ENCODE measurements around the gene TSGA10IP.

TSGA10IP gene

DNA sequence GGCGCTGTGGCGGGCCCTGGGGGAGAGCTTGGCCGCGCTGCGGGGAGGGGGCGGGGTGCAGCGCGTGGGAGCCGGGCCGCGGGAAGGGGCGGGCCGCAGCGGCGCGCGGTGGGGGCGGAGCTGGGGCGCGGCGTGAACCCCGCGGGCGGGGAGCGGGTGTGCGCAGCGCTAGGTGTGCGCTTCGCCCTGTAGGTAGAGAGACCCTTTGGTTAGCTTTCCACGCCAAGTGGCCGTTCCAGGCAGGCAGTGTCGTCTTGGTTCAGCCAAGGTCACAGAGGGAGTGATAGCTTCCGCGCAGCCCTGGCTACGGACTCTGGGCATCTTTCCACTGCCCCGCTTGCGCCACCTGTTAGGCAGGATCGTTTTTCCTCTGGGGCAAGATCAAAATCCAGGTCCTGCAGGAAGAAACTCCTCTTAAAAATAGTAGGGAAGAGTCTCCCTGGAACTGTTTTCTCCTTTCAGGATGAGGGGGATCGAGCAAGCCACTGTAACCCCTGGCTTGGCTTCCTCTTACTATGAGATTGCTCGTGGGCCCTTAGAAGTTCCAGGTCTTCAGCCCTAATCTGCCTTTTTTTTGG is 57.5 kb downstream of the TSGA10IP start:
- H3K79me1 ChIP-seq (replicated peaks; ENCODE audit: low read length, poor library complexity, severe bottlenecking): peaks cover 26% of the 10 kb centered on the region
- peak; percentile 50 for DNase-seq
- H4K8ac ChIP-seq (ENCODE audit: low read length): peak overlapping the region; percentile 95
- H2BK120ac ChIP-seq (ENCODE audit: low read depth, low read length): peak overlapping the region; percentile 25
- no peak overlapping the region for H2AK5ac ChIP-seq (ENCODE audit: low read length, severe bottlenecking)
- peak overlapping the region; percentile 30 to 89 for H3K4ac ChIP-seq (ENCODE audit: low read depth in 1 of 2, low read length in 2 of 2)
- H3K4me2 ChIP-seq (ENCODE audit: low read length, poor library complexity, severe bottlenecking): peak overlapping the region; percentile 72
- H4K91ac ChIP-seq (ENCODE audit: low read length): peak overlapping the region; percentile 81
- peak overlapping the region; percentile 85 for H2BK15ac ChIP-seq (ENCODE audit: low read depth, poor library complexity, severe bottlenecking)
- peak overlapping the region in 1 of 2 experiments; percentile 55 for H2BK12ac ChIP-seq (ENCODE audit: low read length in 2 of 2)
- no peaks in the 10 kb centered on the region for H3K27me3 ChIP-seq (ENCODE audit: control insufficient read depth in 1 of 2, insufficient read depth in 1 of 2, low read length in 2 of 2)
- H3K23ac ChIP-seq (ENCODE audit: low read length in 2 of 2): no peak overlapping the region
- peak overlapping the region in 1 of 2 experiments; percentile 94 for H3K14ac ChIP-seq (ENCODE audit: low read length in 2 of 2)
- H3K36me3 ChIP-seq (ENCODE audit: control insufficient read depth in 1 of 2, insufficient read depth in 2 of 2, low read depth in 1 of 2, low read length in 2 of 2): peaks cover 49 to 50% of the 10 kb centered on the region in 2 experiments
- H3K27ac ChIP-seq (ENCODE audit: low read length, poor library complexity, severe bottlenecking): peak overlapping the region; percentile 83
- H3K4me1 ChIP-seq (ENCODE audit: control insufficient read depth, insufficient read depth, low read depth, low read length): peaks cover 10% of the 10 kb centered on the region
- peak overlapping the region; percentile 96 for H3K9ac ChIP-seq (ENCODE audit: low read length)
- no peaks in the 10 kb centered on the region for H3K9me3 ChIP-seq (ENCODE audit: control insufficient read depth, low read length)
- peak overlapping the region; percentile 81 for H2AFZ ChIP-seq (ENCODE audit: low read depth, low read length)
- peak overlapping the region; percentile 89 to 93 for H3K4me3 ChIP-seq (ENCODE audit: insufficient read depth in 1 of 2, low read depth in 1 of 2, low read length in 2 of 2)
- H3K18ac ChIP-seq (ENCODE audit: low read depth in 1 of 2, low read length in 2 of 2): peak overlapping the region; percentile 80 to 93
- H2BK5ac ChIP-seq (ENCODE audit: low read depth, low read length, poor library complexity, severe bottlenecking): no peak overlapping the region
- WGBS: 3% methylated on average over 22 of the region's 40 CpGs

DNA sequence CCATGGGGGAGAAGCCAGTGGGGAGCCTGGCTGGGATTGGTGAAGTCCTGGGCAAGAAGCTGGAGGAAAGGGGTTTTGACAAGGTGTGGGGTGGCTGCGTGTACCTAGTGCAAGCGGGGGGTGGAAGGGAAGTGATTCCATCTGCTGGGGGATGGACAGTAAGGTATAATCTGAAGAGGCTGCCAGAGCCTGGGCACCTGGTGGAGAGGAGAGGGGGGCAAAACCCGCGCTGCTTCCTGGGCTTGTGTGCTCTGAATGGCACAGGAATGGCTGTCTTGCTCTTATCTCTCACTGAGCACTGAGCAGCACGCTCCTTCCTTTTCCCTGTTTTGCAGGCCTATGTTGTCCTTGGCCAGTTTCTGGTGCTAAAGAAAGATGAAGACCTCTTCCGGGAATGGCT is 58.0 kb downstream of the TSGA10IP start:
- H3K79me1 ChIP-seq (replicated peaks; ENCODE audit: low read length, poor library complexity, severe bottlenecking): peaks cover 21% of the 10 kb centered on the region
- peak overlapping the region; percentile 96 for H3K9ac ChIP-seq (ENCODE audit: low read length)
- no peaks in the 10 kb centered on the region for H3K27me3 ChIP-seq (ENCODE audit: control insufficient read depth in 1 of 2, insufficient read depth in 1 of 2, low read length in 2 of 2)
- H3K14ac ChIP-seq (ENCODE audit: low read length in 2 of 2): no peak overlapping the region
- no peak overlapping the region for H2AFZ ChIP-seq (ENCODE audit: low read depth, low read length)
- no peak overlapping the region for H4K8ac ChIP-seq (ENCODE audit: low read length)
- H3K27ac ChIP-seq (ENCODE audit: low read length, poor library complexity, severe bottlenecking): no peak overlapping the region
- no peak overlapping the region for H2AK5ac ChIP-seq (ENCODE audit: low read length, severe bottlenecking)
- H3K4me3 ChIP-seq (ENCODE audit: insufficient read depth in 1 of 2, low read depth in 1 of 2, low read length in 2 of 2): peak overlapping the region in 1 of 2 experiments; percentile 89
- no peak overlapping the region for H4K91ac ChIP-seq (ENCODE audit: low read length)
- no peaks in the 10 kb centered on the region for H3K9me3 ChIP-seq (ENCODE audit: control insufficient read depth, low read length)
- no peak overlapping the region for H2BK120ac ChIP-seq (ENCODE audit: low read depth, low read length)
- H3K23ac ChIP-seq (ENCODE audit: low read length in 2 of 2): no peak overlapping the region
- H3K18ac ChIP-seq (ENCODE audit: low read depth in 1 of 2, low read length in 2 of 2): no peak overlapping the region
- no peak for DNase-seq
- peak overlapping the region; percentile 72 for H3K4me2 ChIP-seq (ENCODE audit: low read length, poor library complexity, severe bottlenecking)
- H3K4me1 ChIP-seq (ENCODE audit: control insufficient read depth, insufficient read depth, low read depth, low read length): peaks cover 10% of the 10 kb centered on the region
- no peak overlapping the region for H2BK12ac ChIP-seq (ENCODE audit: low read length in 2 of 2)
- no peak overlapping the region for H2BK5ac ChIP-seq (ENCODE audit: low read depth, low read length, poor library complexity, severe bottlenecking)
- no peak overlapping the region for H3K4ac ChIP-seq (ENCODE audit: low read depth in 1 of 2, low read length in 2 of 2)
- H2BK15ac ChIP-seq (ENCODE audit: low read depth, poor library complexity, severe bottlenecking): peak overlapping the region; percentile 20
- H3K36me3 ChIP-seq (ENCODE audit: control insufficient read depth in 1 of 2, insufficient read depth in 2 of 2, low read depth in 1 of 2, low read length in 2 of 2): peaks cover 43 to 45% of the 10 kb centered on the region in 2 experiments
- 91% methylated on average over 6 of the region's 6 CpGs for WGBS

DNA sequence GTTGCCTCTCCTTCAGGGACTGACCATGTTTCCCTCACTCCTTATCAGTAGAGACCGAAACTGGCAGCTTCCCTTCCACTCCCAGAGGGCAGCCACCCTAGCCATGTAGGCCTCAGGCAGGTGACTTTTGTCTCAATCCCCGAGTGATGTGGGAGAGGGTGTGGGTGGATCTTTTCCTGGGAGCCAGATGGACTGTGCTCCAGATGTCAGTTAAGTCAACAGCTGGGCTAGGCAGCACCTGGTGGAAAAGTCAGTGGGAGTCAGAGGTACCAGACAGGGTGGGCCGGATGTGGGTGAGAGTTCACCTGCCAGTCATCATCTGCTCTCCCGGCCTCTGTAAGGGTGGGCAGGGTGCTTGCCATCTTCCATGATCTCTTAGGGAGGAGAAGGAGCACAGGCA is 58.9 kb downstream of the TSGA10IP start:
- H3K23ac ChIP-seq (ENCODE audit: low read length in 2 of 2): no peak overlapping the region
- H2BK5ac ChIP-seq (ENCODE audit: low read depth, low read length, poor library complexity, severe bottlenecking): no peak overlapping the region
- no peaks in the 10 kb centered on the region for H3K9me3 ChIP-seq (ENCODE audit: control insufficient read depth, low read length)
- H3K27ac ChIP-seq (ENCODE audit: low read length, poor library complexity, severe bottlenecking): no peak overlapping the region
- 97% methylated on average over 4 of the region's 4 CpGs for WGBS
- H2BK120ac ChIP-seq (ENCODE audit: low read depth, low read length): no peak overlapping the region
- H2AFZ ChIP-seq (ENCODE audit: low read depth, low read length): no peak overlapping the region
- no peak for DNase-seq
- H2BK15ac ChIP-seq (ENCODE audit: low read depth, poor library complexity, severe bottlenecking): no peak overlapping the region
- no peak overlapping the region for H3K18ac ChIP-seq (ENCODE audit: low read depth in 1 of 2, low read length in 2 of 2)
- no peak overlapping the region for H2AK5ac ChIP-seq (ENCODE audit: low read length, severe bottlenecking)
- H4K8ac ChIP-seq (ENCODE audit: low read length): no peak overlapping the region
- no peak overlapping the region for H3K9ac ChIP-seq (ENCODE audit: low read length)
- peaks cover 16% of the 10 kb centered on the region for H3K79me1 ChIP-seq (replicated peaks; ENCODE audit: low read length, poor library complexity, severe bottlenecking)
- H3K14ac ChIP-seq (ENCODE audit: low read length in 2 of 2): no peak overlapping the region
- no peaks in the 10 kb centered on the region for H3K27me3 ChIP-seq (ENCODE audit: control insufficient read depth in 1 of 2, insufficient read depth in 1 of 2, low read length in 2 of 2)
- H3K36me3 ChIP-seq (ENCODE audit: control insufficient read depth in 1 of 2, insufficient read depth in 2 of 2, low read depth in 1 of 2, low read length in 2 of 2): peaks cover 34 to 38% of the 10 kb centered on the region in 2 experiments
- H2BK12ac ChIP-seq (ENCODE audit: low read length in 2 of 2): no peak overlapping the region
- H4K91ac ChIP-seq (ENCODE audit: low read length): no peak overlapping the region
- no peak overlapping the region for H3K4ac ChIP-seq (ENCODE audit: low read depth in 1 of 2, low read length in 2 of 2)
- peaks cover 13% of the 10 kb centered on the region for H3K4me1 ChIP-seq (ENCODE audit: control insufficient read depth, insufficient read depth, low read depth, low read length)
- no peak overlapping the region for H3K4me2 ChIP-seq (ENCODE audit: low read length, poor library complexity, severe bottlenecking)
- no peak overlapping the region for H3K4me3 ChIP-seq (ENCODE audit: insufficient read depth in 1 of 2, low read depth in 1 of 2, low read length in 2 of 2)

DNA sequence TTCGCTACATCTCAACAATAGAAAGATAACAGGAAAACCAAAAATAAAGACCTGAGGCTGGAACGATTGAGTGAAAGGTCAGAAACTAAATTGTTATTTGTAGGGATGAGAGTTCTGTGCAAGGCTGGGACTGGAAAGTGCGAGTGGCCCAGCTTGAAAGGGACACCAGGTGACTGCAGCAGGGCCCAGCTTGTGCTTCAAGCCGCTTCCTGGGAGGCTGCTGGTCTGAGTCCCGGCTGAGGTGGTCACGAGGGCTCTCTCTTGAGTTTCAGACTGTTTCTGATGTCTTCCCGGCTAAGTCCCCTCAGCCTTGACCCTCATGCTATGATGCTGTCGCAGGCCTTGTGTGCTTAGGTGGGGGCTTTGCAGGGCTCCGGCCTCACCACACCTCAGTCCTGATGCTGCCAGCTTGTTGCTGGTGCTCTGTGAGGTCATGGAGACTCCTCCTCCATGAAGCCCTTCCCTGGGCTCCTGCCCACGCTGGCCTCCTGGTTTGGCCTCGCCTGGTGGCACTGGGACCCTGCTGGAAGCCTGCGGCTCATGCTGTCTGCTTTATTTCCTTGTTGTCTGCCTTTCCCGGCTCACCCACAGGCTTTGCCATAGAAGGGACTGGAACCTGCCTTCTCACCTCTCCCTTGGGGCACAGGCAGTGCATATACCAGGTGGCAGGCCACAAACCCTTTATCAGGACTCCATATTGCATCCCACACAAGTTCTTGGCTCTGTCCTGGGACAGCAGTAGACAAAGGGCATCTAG is 61.0 kb downstream of the TSGA10IP start:
- Histone ChIP-seq H3K27me3 (ENCODE audit: control insufficient read depth in 1 of 2, insufficient read depth in 1 of 2, low read length in 2 of 2) (peaks cover under 1 to 1% of the 10 kb centered on the region in 2 experiments), H2BK120ac (ENCODE audit: low read depth, low read length) (no peak overlapping the region), H3K36me3 (ENCODE audit: control insufficient read depth in 1 of 2, insufficient read depth in 2 of 2, low read depth in 1 of 2, low read length in 2 of 2) (peaks cover 22 to 26% of the 10 kb centered on the region in 2 experiments), H3K9ac (ENCODE audit: low read length) (no peak overlapping the region), H2BK12ac (ENCODE audit: low read length in 2 of 2) (no peak overlapping the region), H2BK5ac (ENCODE audit: low read depth, low read length, poor library complexity, severe bottlenecking) (no peak overlapping the region), H3K4ac (ENCODE audit: low read depth in 1 of 2, low read length in 2 of 2) (no peak overlapping the region), H3K4me3 (ENCODE audit: insufficient read depth in 1 of 2, low read depth in 1 of 2, low read length in 2 of 2) (no peak overlapping the region), H3K23ac (ENCODE audit: low read length in 2 of 2) (no peak overlapping the region), H3K79me1 (replicated peaks; ENCODE audit: low read length, poor library complexity, severe bottlenecking) (peaks cover 8% of the 10 kb centered on the region), H3K18ac (ENCODE audit: low read depth in 1 of 2, low read length in 2 of 2) (no peak overlapping the region), H3K14ac (ENCODE audit: low read length in 2 of 2) (no peak overlapping the region), H4K91ac (ENCODE audit: low read length) (no peak overlapping the region), H2BK15ac (ENCODE audit: low read depth, poor library complexity, severe bottlenecking) (no peak overlapping the region), H3K4me1 (ENCODE audit: control insufficient read depth, insufficient read depth, low read depth, low read length) (peaks cover 10% of the 10 kb centered on the region), H2AFZ (ENCODE audit: low read depth, low read length) (no peak overlapping the region), H2AK5ac (ENCODE audit: low read length, severe bottlenecking) (no peak overlapping the region), H3K27ac (ENCODE audit: low read length, poor library complexity, severe bottlenecking) (no peak overlapping the region), H3K9me3 (ENCODE audit: control insufficient read depth, low read length) (no peaks in the 10 kb centered on the region), H4K8ac (ENCODE audit: low read length) (no peak overlapping the region), H3K4me2 (ENCODE audit: low read length, poor library complexity, severe bottlenecking) (no peak overlapping the region)
- WGBS: 91% methylated on average over 12 of the region's 13 CpGs
- DNase-seq: no peak
